ENCODE measurements around the gene SLC25A19.

Gene SLC25A19

GRCh38 chr17:75265614-75266315 lies 23.5 kb downstream of the SLC25A19 start:
- TF ChIP-seq CTCF (IDR thresholded peaks at IDR 0.05; ENCODE audit: low read depth, low read length, poor library complexity, severe bottlenecking): no peak
- Histone ChIP-seq H3K4me1 (ENCODE audit: control insufficient read depth, low read length) (peaks cover 28% of the 10 kb centered on the region), H4K20me1 (ENCODE audit: control insufficient read depth, insufficient read depth, low read depth, low read length) (peaks cover under 1% of the 10 kb centered on the region; the same call in 1 of the 2 replicates), H3K9me2 (replicated peaks; ENCODE audit: control insufficient read depth, low read length) (no peaks in the 10 kb centered on the region), H3K27ac (ENCODE audit: low read depth, low read length) (no peak overlapping the region), H3F3A (ENCODE audit: control insufficient read depth, insufficient read depth) (peaks cover 3% of the 10 kb centered on the region), H3K36me3 (ENCODE audit: control insufficient read depth, low read length) (peaks cover 65% of the 10 kb centered on the region), H3K79me2 (ENCODE audit: control insufficient read depth, low read length) (peaks cover 42% of the 10 kb centered on the region), H3K4me2 (ENCODE audit: low read length) (no peak overlapping the region), H3K4me3 (ENCODE audit: low read length) (no peak overlapping the region), H3K27me3 (ENCODE audit: control insufficient read depth, low read length) (no peaks in the 10 kb centered on the region), H3K9me3 (ENCODE audit: control insufficient read depth, insufficient read depth, low read length) (no peaks in the 10 kb centered on the region)

GRCh38 chr17:75263055-75263454 lies 26.2 kb downstream of the SLC25A19 start:
- TF ChIP-seq EZH2phosphoT487 (IDR thresholded peaks at IDR 0.05; ENCODE audit: borderline replicate concordance, low read length): no peak
- TF ChIP-seq CTCF (IDR thresholded peaks at IDR 0.05; ENCODE audit: low read depth, low read length, poor library complexity, severe bottlenecking): no peak
- Histone ChIP-seq H3K36me3 (ENCODE audit: control insufficient read depth, low read length) (peaks cover 75% of the 10 kb centered on the region), H3K9me2 (replicated peaks; ENCODE audit: control insufficient read depth, low read length) (no peaks in the 10 kb centered on the region), H3K4me3 (ENCODE audit: low read length) (peak overlapping the region; percentile 91), H3F3A (ENCODE audit: control insufficient read depth, insufficient read depth) (peaks cover 3% of the 10 kb centered on the region), H3K4me1 (ENCODE audit: control insufficient read depth, low read length) (peaks cover 30% of the 10 kb centered on the region), H3K27ac (ENCODE audit: low read depth, low read length) (no peak overlapping the region), H3K27me3 (ENCODE audit: control insufficient read depth, low read length) (no peaks in the 10 kb centered on the region), H3K9me3 (ENCODE audit: control insufficient read depth, insufficient read depth, low read length) (no peaks in the 10 kb centered on the region), H4K20me1 (ENCODE audit: control insufficient read depth, insufficient read depth, low read depth, low read length) (peaks cover 14% of the 10 kb centered on the region; the same call in 1 of the 2 replicates), H3K79me2 (ENCODE audit: control insufficient read depth, low read length) (peaks cover 58% of the 10 kb centered on the region), H3K4me2 (ENCODE audit: low read length) (peak overlapping the region; percentile 88)

GRCh38 chr17:75262112-75262606 lies 27.1 kb downstream of the SLC25A19 start:
- peaks cover 28% of the 10 kb centered on the region for H3K4me1 ChIP-seq (ENCODE audit: control insufficient read depth, low read length)
- peak overlapping the region; percentile 88 for H3K4me2 ChIP-seq (ENCODE audit: low read length)
- H3K9me3 ChIP-seq (ENCODE audit: control insufficient read depth, insufficient read depth, low read length): no peaks in the 10 kb centered on the region
- H3K79me2 ChIP-seq (ENCODE audit: control insufficient read depth, low read length): peaks cover 64% of the 10 kb centered on the region
- H3K4me3 ChIP-seq (ENCODE audit: low read length): peak overlapping the region; percentile 91
- no peaks in the 10 kb centered on the region for H3K9me2 ChIP-seq (replicated peaks; ENCODE audit: control insufficient read depth, low read length)
- peaks cover 66% of the 10 kb centered on the region for H3K36me3 ChIP-seq (ENCODE audit: control insufficient read depth, low read length)
- no peaks in the 10 kb centered on the region for H3K27me3 ChIP-seq (ENCODE audit: control insufficient read depth, low read length)
- peak overlapping the region; percentile 70 for H3K27ac ChIP-seq (ENCODE audit: low read depth, low read length)
- TF ChIP-seq EZH2phosphoT487 (IDR thresholded peaks at IDR 0.05; ENCODE audit: borderline replicate concordance, low read length) (no peak), CTCF (IDR thresholded peaks at IDR 0.05; ENCODE audit: low read depth, low read length, poor library complexity, severe bottlenecking) (no peak)
- peaks cover 14% of the 10 kb centered on the region; the same call in 1 of the 2 replicates for H4K20me1 ChIP-seq (ENCODE audit: control insufficient read depth, insufficient read depth, low read depth, low read length)
- H3F3A ChIP-seq (ENCODE audit: control insufficient read depth, insufficient read depth): peaks cover 3% of the 10 kb centered on the region; the same call in 1 of the 2 replicates

Measured in DOHH2 (cell line).